HepG2 (cell line): ENCODE measurements around the gene HSPA4L. TPM values are rescaled to one million over a fixed set of nuclear protein-coding genes. Genes with fewer than 3 reads are reported as not detected.

Experiments
- ATAC-seq: fragments of 200-7000 bp; cut with Tn5 transposase; 3 replicates; pipeline ENCODE4 v1.9.1; 2020; ENCODE audit warnings: mild to moderate bottlenecking, moderate library complexity
- BruUV-seq: library from RNA; stranded (reverse); fragments of 400-500 nt; replicated peaks from 2 replicates; lab custom pipeline; 2021; lab: Mats Ljungman, UMichigan
- CTCF ChIA-PET: fragments of 300-600 bp; formaldehyde crosslinking; extraction: SDS; loops from one replicate; lab custom pipeline; 2021; ENCODE audit warnings: low total read pairs, inconsistent platforms, low intra/inter-chr PET ratio; lab: Yijun Ruan, JAX
- POLR2A ChIA-PET: fragments of 350-600 bp; sonication (Branson Sonifier 250); formaldehyde crosslinking; loops from one replicate; lab custom pipeline; 2020; ENCODE audit warnings: antibody characterized with exemption, inconsistent platforms; lab: Yijun Ruan, JAX
- DNase-seq: peaks from one replicate; pipeline ENCODE4 v3.0.0-alpha.2; 2015; ENCODE audit warnings: low spot score
- FAIRE-seq: peaks from 3 replicates; lab custom pipeline; 2011; peaks lifted over from hg19 to GRCh38; lab: Jason Lieb, UNC
- H2AFZ ChIP-seq: one replicate; pipeline ENCODE4 v1.6.1; 2011; ENCODE audit warnings: low read length, inconsistent platforms
- H3K27ac ChIP-seq: fragments of 300-600 bp; 3 replicates; pipeline ENCODE4 v1.8.0; 2011; ENCODE audit warnings: mixed run types, mild to moderate bottlenecking, mixed read lengths, low read length, inconsistent platforms; ENCODE audit not compliant: insufficient read depth; ENCODE audit errors: extremely low read length
- H3K27me3 ChIP-seq, 2 experiments: fragments of 200-600 bp in 1 of 2; 2 replicates in 1 of 2; 3 replicates in 1 of 2; pipeline versions ENCODE4 v1.6.0 to v1.8.0; 2011; ENCODE audit warnings: low read length in 2 of 2, mild to moderate bottlenecking in 2 of 2, moderate library complexity in 2 of 2, inconsistent platforms in 1 of 2; ENCODE audit not compliant: insufficient read depth in 2 of 2, control insufficient read depth in 1 of 2
- H3K36me3 ChIP-seq, 2 experiments: fragments of 200-600 bp in 1 of 2; replicated peaks in 1 of 2; 2 replicates in 1 of 2; 3 replicates in 1 of 2; pipeline versions ENCODE4 v1.5.1 to v1.8.0; 2011; ENCODE audit warnings: low read length in 2 of 2, inconsistent platforms in 1 of 2; ENCODE audit not compliant: insufficient read depth in 2 of 2, control insufficient read depth in 1 of 2
- H3K4me1 ChIP-seq: 2 replicates; pipeline ENCODE4 v1.5.1; 2012; ENCODE audit warnings: low read length, inconsistent platforms; ENCODE audit not compliant: insufficient read depth
- H3K4me2 ChIP-seq: 2 replicates; pipeline ENCODE4 v1.6.0; 2011; ENCODE audit warnings: low read depth, low read length, inconsistent platforms
- H3K4me3 ChIP-seq, 3 experiments: fragments of 200-600 bp in 1 of 3; sonication (generic), shearing (Covaris generic) in 1 of 3; replicated peaks in 1 of 3; 2 replicates each; pipeline ENCODE4 v1.5.1; 2011 to 2016; ENCODE audit warnings: low read length in 3 of 3, inconsistent platforms in 2 of 3, low read depth in 2 of 3, mild to moderate bottlenecking in 2 of 3, control low read depth in 1 of 3, mixed read lengths in 1 of 3; ENCODE audit not compliant: insufficient read depth in 1 of 3
- H3K79me2 ChIP-seq: one replicate; pipeline ENCODE4 v1.6.1; 2011; ENCODE audit warnings: low read length, inconsistent platforms; ENCODE audit not compliant: insufficient read depth
- H3K9ac ChIP-seq: 2 replicates; pipeline ENCODE4 v1.6.0; 2011; ENCODE audit warnings: mild to moderate bottlenecking, low read depth, low read length, inconsistent platforms; ENCODE audit not compliant: insufficient read depth
- H3K9me3 ChIP-seq: 2 replicates; pipeline ENCODE4 v1.5.1; 2012; ENCODE audit warnings: mild to moderate bottlenecking, low read length
- H4K20me1 ChIP-seq: 2 replicates; pipeline ENCODE4 v1.6.0; 2011; ENCODE audit warnings: inconsistent platforms, mild to moderate bottlenecking, low read length, moderate library complexity; ENCODE audit not compliant: insufficient read depth
- BCL6 ChIP-seq: IDR thresholded peaks from 2 replicates; pipeline ENCODE4 v1.6.1; 2016; ENCODE audit warnings: missing genetic modification reagents, missing compliant biosample characterization
- CEBPZ ChIP-seq: IDR thresholded peaks from 2 replicates; pipeline ENCODE4 v1.6.1; 2012; ENCODE audit warnings: low read length, improper control_type of control experiment
- GABPB1 ChIP-seq: IDR thresholded peaks from 2 replicates; pipeline ENCODE4 v1.6.1; 2016; ENCODE audit warnings: mild to moderate bottlenecking, missing genetic modification reagents, moderate library complexity, missing compliant biosample characterization
- HHEX ChIP-seq: IDR thresholded peaks from 2 replicates; pipeline ENCODE4 v1.6.1; 2016; ENCODE audit warnings: control low read depth
- HNF1B ChIP-seq: sonication (generic); formaldehyde crosslinking; IDR thresholded peaks from 2 replicates; pipeline ENCODE4 v1.5.1; 2020; ENCODE audit warnings: mild to moderate bottlenecking, moderate library complexity, missing genetic modification reagents
- HNF4A ChIP-seq: sonication (generic); formaldehyde crosslinking; IDR thresholded peaks from 2 replicates; pipeline ENCODE4 v1.4.0; 2020; ENCODE audit warnings: missing genetic modification reagents
- HNRNPUL1 ChIP-seq: fragments of 200-400 bp; formaldehyde crosslinking; IDR thresholded peaks from 2 replicates; pipeline ENCODE4 v1.6.1; 2017; ENCODE audit warnings: low read depth, mild to moderate bottlenecking, low read length, moderate library complexity
- KDM5B ChIP-seq: sonication (generic); formaldehyde crosslinking; IDR thresholded peaks from 2 replicates; pipeline ENCODE4 v1.4.0; 2020; ENCODE audit warnings: missing genetic modification reagents, mild to moderate bottlenecking, borderline replicate concordance
- MLLT10 ChIP-seq: sonication (generic); formaldehyde crosslinking; IDR thresholded peaks from 2 replicates; pipeline ENCODE4 v1.4.0; 2020; ENCODE audit warnings: missing genetic modification reagents
- RARA ChIP-seq: IDR thresholded peaks from 2 replicates; pipeline ENCODE4 v1.6.1; 2016; ENCODE audit warnings: missing genetic modification reagents, missing compliant biosample characterization
- YY1 ChIP-seq: IDR thresholded peaks from 2 replicates; pipeline ENCODE4 v1.6.1; 2011; ENCODE audit warnings: low read length, low read depth, moderate library complexity, mild to moderate bottlenecking; ENCODE audit not compliant: insufficient read depth, insufficient replicate concordance
- ZBTB39 ChIP-seq: sonication (generic); formaldehyde crosslinking; IDR thresholded peaks from 2 replicates; pipeline ENCODE4 v1.5.0; 2020; ENCODE audit warnings: missing genetic modification reagents
- ZC3H4 ChIP-seq: sonication (generic); formaldehyde crosslinking; IDR thresholded peaks from 2 replicates; pipeline ENCODE4 v1.4.0; 2020; ENCODE audit warnings: missing genetic modification reagents, borderline replicate concordance
- ZNF235 ChIP-seq: sonication (generic); formaldehyde crosslinking; IDR thresholded peaks from 2 replicates; pipeline ENCODE4 v1.8.1; 2023; ENCODE audit warnings: mild to moderate bottlenecking, missing genetic modification reagents, borderline replicate concordance
- ZNF441 ChIP-seq: sonication (generic); formaldehyde crosslinking; IDR thresholded peaks from 2 replicates; pipeline ENCODE4 v1.7.0; 2021; ENCODE audit warnings: missing genetic modification reagents, borderline replicate concordance
- ZNF468 ChIP-seq: sonication (generic); formaldehyde crosslinking; IDR thresholded peaks from 2 replicates; pipeline ENCODE4 v1.8.0; 2022; ENCODE audit warnings: mild to moderate bottlenecking, moderate library complexity, missing genetic modification reagents
- WGBS: methylation state at CpG from one replicate; pipeline ENCODE4 v1.1.6; 2017; ENCODE audit warnings: low lambda C conversion rate; 5-methylcytosine and 5-hydroxymethylcytosine counted together
- in situ Hi-C: cut with HindIII; loops from 2 replicates; pipeline ENCODE4 v1.10.0; 2017; ENCODE audit warnings: low pct_unique_long_range_greater_than_20kb; ENCODE audit not compliant: extremely low pct_ligation_motif_present
- intact Hi-C: fragments of 100-400 bp; cut with micrococcal nuclease; formaldehyde crosslinking; loops from one replicate; pipeline ENCODE4 v1.10.0; 2022; ENCODE audit not compliant: unreplicated experiment
- polyA plus RNA-seq, 8 experiments: library from polyadenylated mRNA; depleted of rRNA in 3 of 8; stranded (reverse) in 7 of 8; unstranded in 1 of 8; fragments of >200 nt; fragmentation: Illumina TruSeq in 4 of 8; extraction: Trizol in 4 of 8; gene quantifications; 2 replicates each; pipeline versions ENCODE4 v1.2.1 to v1.2.3, GENCODE V29; 2011 to 2016; ENCODE audit warnings: low read depth in 4 of 8, missing spikeins in 1 of 8, mixed read lengths in 1 of 8; ENCODE audit not compliant: insufficient read depth in 1 of 8
- total RNA-seq, 5 experiments: library from RNA; depleted of rRNA; stranded (reverse); fragments of >200 nt; fragmentation: Illumina TruSeq; extraction: Trizol; gene quantifications; 2 replicates each; pipeline ENCODE4 v1.2.3, GENCODE V29; 2016; ENCODE audit warnings: low read depth in 1 of 5

The HSPA4L gene
- total and polyA plus RNA-seq, 2 of the 13 experiments (the other 11 are each of a cell fraction or from before 2014, with no cell fraction given) = 3.7 to 31.5 TPM

- Histone ChIP-seq H3K27ac (no peak overlapping the region), H3K36me3 (no peaks in the 10 kb centered on the region), H3K4me1 (peaks cover 7% of the 10 kb centered on the region; the same call in 1 of the 2 replicates), H3K79me2 (peaks cover 30% of the 10 kb centered on the region), H2AFZ (no peak overlapping the region), H3K4me2 (no peak overlapping the region), H3K4me3 (no peak overlapping the region), H3K9me3 (no peaks in the 10 kb centered on the region), H4K20me1 (no peaks in the 10 kb centered on the region), H3K9ac (no peak overlapping the region), H3K27me3 (no peaks in the 10 kb centered on the region)
- DNase-seq (no peak), ATAC-seq (no peak), FAIRE-seq (no peak)
- ChIA-PET POLR2A (no interaction called here), CTCF (no interaction called here)
- in situ Hi-C loops = no loop called here
- 5% methylated on average over 1 of the region's 1 CpG for WGBS
- no TSS peak for BruUV-seq
- intact Hi-C loops = no loop called here
- TF ChIP-seq HNF1B (CRISPR knock-in tag) (no peak), HNRNPUL1 (no peak), ZBTB39 (CRISPR knock-in tag) (no peak), CEBPZ (no peak), ZC3H4 (CRISPR knock-in tag) (no peak), BCL6 (CRISPR knock-in tag) (peak; percentile 95), GABPB1 (CRISPR knock-in tag) (no peak), RARA (peak; percentile 50), KDM5B (CRISPR knock-in tag) (no peak), ZNF468 (CRISPR knock-in tag) (no peak), ZNF235 (CRISPR knock-in tag) (no peak), HHEX (CRISPR knock-in tag) (no peak), MLLT10 (CRISPR knock-in tag) (no peak), YY1 (no peak), HNF4A (0 out of 2 replicates have a peak, but pooled peaks have one; percentile 7), ZNF441 (no peak)
These were observed 11.4 kb downstream of the HSPA4L start for GRCh38 chr4:127793528-127793927.
